Ovary (tissue), 3 donors: Measurements from ENCODE around the gene FOCAD.

ENCODE experiments used
- CTCF ChIP-seq, 3 donors: fragments of 450-650 bp in 2 of 3; fragments of 200-600 bp in 1 of 3; IDR thresholded peaks; one replicate each; pipeline versions ENCODE4 v1.5.1 to v1.8.0; 2016 to 2022; ENCODE audit warnings: antibody characterized with exemption in 3 of 3, mild to moderate bottlenecking in 1 of 3
- EP300 ChIP-seq: sonication (generic); formaldehyde crosslinking; IDR thresholded peaks from one replicate; pipeline ENCODE4 v1.6.1; 2017; ENCODE audit warnings: antibody characterized with exemption
- POLR2A ChIP-seq: fragments of 450-650 bp; IDR thresholded peaks from one replicate; pipeline ENCODE4 v1.6.1; 2017; ENCODE audit warnings: antibody characterized with exemption, mild to moderate bottlenecking, moderate library complexity
- donor health status: DM: no; HTN: no; CAD: no.

DNA sequence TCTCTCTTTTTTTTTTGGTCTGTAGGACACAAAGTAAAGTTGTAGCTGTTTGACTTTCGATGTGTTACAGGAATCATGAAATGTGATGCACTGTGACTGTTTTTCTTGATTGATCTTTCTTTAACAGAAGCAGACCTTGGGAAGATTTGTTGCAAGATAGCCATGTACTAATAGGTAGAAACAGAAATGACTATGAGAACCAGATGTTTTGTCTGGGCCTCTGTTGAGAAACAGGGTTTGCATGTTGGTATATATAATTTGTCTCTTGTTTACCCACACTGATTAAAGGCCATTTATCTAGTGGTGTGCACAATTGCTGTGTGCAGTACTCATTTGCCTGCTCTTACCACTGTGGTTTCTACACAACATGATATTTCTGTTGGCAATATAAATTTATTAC, 222.3 kb downstream of the FOCAD start:
- TF ChIP-seq CTCF (IDR thresholded peaks at IDR 0.05) (no peak), POLR2A (no peak), EP300 (no peak)
